GM21526 (cell line): ENCODE results near the gene LRRC3.
"Not testable (repeated sequence)": the region's sequence is repeated elsewhere in the genome, so short reads cannot be mapped to it uniquely, and the experiment has no call there.

ENCODE experiments used
- ATAC-seq: cut with Tn5 transposase; IDR thresholded peaks from one replicate; pipeline ENCODE4 v1.9.1; 2021; ENCODE audit warnings: moderate library complexity; ENCODE audit not compliant: unreplicated experiment, low FRiP score

LRRC3 gene

GRCh38 chr21:44475266-44475845 lies 20.0 kb downstream of the LRRC3 start:
- ATAC-seq = no peak

DNA sequence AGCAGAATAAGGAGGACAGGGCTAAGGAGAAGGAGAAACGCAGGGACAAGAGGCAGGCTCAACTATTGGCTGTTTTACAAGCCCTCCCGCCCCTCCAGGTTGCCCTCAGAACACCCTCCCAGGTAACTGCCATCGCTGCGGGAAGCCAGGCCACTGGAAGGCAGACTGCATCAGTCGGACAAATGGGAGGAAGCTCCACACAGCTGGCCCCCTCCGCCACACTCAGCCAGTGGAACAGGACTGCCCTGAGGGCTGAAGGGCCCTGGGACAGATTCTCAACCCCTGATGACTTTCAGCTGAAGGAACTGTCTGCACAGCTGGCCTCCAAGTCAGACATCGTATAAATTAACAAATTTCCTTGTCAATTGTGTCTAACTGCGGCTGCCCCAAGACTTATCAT lies 21.8 kb downstream of the LRRC3 start:
- ATAC-seq = no peak

DNA sequence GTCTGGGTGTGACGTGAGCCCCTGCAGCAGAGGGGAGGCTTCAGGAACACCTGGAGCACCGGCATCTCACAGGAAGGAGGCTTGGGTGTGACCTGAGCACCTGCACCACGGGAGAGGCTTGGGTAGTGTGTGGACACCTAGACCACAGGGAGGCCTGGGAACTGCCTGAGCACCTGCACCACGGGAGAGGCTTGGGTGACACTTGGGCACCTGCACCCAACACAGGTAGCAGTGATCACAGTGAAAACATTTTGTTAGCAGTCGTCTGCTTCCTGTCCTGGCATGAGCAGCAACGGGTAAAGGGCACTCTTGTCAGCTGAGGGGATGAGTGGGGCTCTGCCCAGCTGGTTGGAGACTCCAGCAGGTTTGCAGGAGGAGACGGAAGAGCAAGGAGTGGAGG lies 22.4 kb downstream of the LRRC3 start:
- no peak for ATAC-seq

- no peak for ATAC-seq
Measured at GRCh38 chr21:44478124-44478800, 23.0 kb downstream of the LRRC3 start.

- ATAC-seq = no peak
Measured at GRCh38 chr21:44478801-44479167, 23.5 kb downstream of the LRRC3 start.

DNA sequence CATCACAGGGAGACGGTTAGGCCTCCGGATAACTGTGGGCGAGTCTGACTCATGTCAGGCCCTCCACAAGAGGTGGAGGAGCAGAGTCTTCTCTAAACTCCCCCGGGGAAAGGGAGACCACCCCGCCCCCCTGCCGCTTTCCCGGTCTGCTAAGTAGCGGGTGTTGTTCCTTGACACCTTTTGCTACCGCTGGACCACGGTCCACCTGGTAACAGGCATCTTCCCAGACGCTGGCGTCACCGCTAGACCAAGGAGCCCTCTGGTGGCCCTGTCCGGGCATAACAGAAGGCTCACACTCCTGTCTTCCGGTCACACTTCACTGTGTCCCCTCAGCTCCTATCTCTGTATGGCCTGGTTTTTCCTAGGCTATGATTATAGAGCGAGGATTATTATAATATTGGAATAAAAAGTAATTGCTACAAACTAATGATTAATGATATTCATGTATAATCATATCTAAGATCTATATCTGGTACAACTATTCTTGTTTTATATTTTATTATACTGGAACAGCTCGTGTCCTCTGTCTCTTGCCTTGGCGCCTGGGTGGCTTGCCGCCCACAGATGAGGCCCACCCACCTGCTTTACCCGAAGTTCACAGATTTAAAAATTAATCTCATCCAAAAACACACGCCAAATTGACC lies 24.4 kb downstream of the LRRC3 start:
- ATAC-seq = not testable (repeated sequence)

GRCh38 chr21:44480200-44481053 lies 25.1 kb downstream of the LRRC3 start:
- no peak for ATAC-seq

- no peak for ATAC-seq
Measured at GRCh38 chr21:44482581-44483287, 27.4 kb downstream of the LRRC3 start.

GRCh38 chr21:44483288-44484237 lies 28.3 kb downstream of the LRRC3 start:
- no peak for ATAC-seq

GRCh38 chr21:44484498-44485253 lies 29.4 kb downstream of the LRRC3 start:
- no peak for ATAC-seq

GRCh38 chr21:44485254-44485793 lies 30.0 kb downstream of the LRRC3 start:
- no peak for ATAC-seq

DNA sequence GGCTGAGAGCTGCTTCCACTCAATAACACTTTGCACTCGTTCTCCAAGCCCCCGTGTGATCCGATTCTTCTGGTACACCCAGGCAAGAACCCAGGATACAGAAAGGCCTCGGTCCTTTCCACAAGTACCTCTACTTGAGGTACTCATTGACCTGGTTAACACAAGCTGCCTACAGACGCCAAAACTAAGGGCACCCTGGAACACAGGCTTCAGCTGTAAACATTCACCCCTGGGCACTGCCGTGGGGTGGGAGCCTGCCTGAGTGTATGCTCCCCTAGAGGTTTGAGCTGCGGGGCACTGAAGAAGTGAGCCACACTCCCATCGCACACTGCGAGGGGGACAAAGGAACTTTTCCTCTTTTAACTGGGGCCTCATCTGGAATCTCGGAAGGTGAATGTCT lies 30.5 kb downstream of the LRRC3 start:
- no peak for ATAC-seq

- no peak for ATAC-seq
Measured at GRCh38 chr21:44486302-44486701, 31.0 kb downstream of the LRRC3 start.

DNA sequence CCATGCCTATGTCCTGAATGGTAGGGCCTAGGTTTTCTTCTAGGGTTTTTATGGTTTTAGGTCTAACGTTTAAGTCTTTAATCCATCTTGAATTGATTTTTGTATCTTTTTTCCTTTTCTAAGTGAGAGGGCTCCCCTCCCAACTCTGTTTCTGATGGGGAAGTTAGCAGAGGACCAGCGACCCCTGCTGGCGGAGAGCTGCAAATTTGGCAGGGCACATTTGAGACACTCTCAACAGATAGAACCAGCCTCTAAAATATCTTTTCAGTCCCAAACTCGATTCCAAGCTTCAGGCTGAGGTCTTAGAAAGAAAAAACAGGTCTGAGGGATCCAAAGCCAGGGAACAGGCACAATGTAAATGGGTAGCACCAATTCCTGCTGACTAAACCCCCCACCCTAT lies 32.5 kb downstream of the LRRC3 start:
- no peak for ATAC-seq

GRCh38 chr21:44489962-44490361 lies 34.7 kb downstream of the LRRC3 start:
- no peak for ATAC-seq

DNA sequence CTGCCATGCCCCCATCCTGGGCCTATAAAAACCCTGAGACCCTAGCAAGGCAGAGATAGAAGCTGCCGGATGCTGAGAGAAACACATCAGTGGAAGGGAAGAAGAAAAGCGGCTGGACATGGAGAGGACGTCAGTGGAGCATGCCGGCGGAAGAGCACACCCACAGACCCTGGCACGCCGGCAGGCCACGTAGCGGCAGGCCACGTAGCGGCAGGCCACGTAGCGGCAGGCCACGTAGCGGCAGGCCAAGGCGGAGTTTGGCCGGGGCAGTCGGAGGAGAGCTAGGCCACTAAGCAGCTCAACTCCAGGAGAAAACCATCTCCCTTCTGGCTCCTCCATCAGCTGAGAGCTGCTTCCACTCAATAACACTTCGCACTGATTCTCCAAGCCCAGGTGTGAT lies 35.1 kb downstream of the LRRC3 start:
- no peak for ATAC-seq

GRCh38 chr21:44490816-44491215 lies 35.5 kb downstream of the LRRC3 start:
- ATAC-seq = no peak

DNA sequence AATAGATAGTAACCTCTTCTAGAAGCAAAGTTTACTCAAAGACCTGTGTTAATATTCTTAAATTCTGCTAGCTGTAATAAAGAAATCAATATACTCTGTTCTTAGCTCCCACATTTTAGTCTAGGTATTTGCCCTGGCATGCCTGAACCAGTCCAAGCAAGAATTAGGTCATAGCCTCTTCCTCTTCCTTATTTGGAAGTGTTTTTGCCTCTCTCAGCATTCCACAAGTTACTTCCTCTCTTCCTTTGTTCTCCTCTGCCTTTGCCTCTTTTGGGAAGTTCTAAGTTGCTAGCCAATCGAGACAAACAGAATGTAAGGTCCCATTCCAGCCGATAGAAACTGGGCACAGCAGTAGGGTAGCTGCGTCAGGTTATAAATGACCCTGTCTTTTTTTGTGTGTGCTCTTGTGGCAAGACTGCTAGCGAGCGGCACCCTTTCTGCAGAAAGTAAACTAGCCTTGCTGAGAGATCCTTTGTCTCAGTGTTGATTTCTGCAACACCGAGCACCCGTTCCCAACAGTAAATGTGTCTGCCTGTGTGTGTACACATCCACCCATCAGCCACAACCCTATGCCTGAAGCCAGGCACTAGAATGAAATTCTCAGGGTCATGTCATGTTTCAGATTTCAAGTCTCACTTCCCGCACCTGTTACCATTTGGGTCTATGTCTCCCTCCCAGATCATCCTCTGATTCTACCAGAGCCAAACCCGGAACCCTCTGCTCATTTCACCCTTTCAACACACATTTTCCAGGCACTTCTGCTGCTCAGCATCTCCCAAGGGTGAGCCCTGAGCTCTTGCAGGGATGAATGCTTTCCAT lies 37.5 kb downstream of the LRRC3 start:
- no peak for ATAC-seq
